KOPT-K1 (cell line): ENCODE measurements around the gene DOK7.

Experiments used
- H3K27ac ChIP-seq: fragments of 200-600 bp; sonication (generic); 2 replicates; pipeline ENCODE4 v1.5.1; 2016; ENCODE audit warnings: antibody characterized with exemption, mild to moderate bottlenecking, low read depth, low read length; ENCODE audit not compliant: poor library complexity, severe bottlenecking
- H3K36me3 ChIP-seq: fragments of 200-600 bp; sonication (generic); 2 replicates; pipeline ENCODE4 v1.5.1; 2017; ENCODE audit warnings: antibody characterized with exemption, mild to moderate bottlenecking, low read length, moderate library complexity; ENCODE audit not compliant: insufficient read depth
- H3K9me3 ChIP-seq: fragments of 200-600 bp; sonication (generic); 2 replicates; pipeline ENCODE4 v1.5.1; 2017; ENCODE audit warnings: antibody characterized with exemption, low read length, mild to moderate bottlenecking; ENCODE audit not compliant: insufficient read depth, poor library complexity, severe bottlenecking

Gene DOK7

DNA sequence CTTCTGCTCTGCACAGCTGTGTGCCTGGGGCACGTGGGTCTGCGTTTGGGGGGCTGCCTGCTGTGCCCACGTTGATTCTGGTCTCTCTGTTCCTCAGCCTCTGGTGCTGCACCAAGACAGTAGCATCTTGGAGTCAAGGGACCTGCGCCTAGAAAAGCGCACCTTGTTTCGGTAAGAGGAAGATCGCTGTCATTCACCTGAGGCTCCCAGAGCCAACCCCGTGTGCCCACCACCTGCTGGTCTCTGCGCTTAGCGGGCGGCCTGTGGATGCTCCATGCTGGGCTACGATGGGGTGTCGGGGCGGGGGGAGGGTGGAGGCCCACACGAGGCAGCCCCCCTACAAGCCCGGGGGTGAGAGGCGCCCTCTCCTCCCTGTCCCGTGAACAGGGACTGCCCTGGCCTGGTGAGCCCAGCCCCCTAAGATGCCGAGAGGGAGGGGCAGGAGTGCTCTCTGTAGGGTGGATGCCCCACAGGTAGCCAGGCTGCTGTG, 40.3 kb upstream of the DOK7 start:
- H3K9me3 ChIP-seq: no peaks in the 10 kb centered on the region
- no peaks in the 10 kb centered on the region for H3K36me3 ChIP-seq
- no peak overlapping the region for H3K27ac ChIP-seq

DNA sequence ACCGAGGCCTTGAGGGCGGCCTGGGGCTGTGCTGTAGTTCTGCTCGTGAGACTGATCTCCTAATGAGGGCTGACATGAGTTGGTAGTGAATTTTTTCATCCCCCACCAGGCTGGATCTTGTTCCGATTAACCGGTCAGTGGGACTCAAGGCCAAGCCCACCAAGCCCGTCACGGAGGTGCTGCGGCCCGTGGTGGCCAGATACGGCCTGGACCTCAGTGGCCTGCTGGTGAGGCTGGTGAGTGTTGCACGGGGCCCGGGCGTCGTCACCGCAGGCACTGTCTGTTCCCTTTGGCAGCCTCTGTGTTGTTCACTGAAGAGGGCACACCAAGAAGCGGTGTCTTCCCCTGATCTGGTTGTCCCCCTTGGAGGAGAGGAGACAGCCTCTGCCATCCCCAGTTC, 39.7 kb upstream of the DOK7 start:
- no peaks in the 10 kb centered on the region for H3K36me3 ChIP-seq
- H3K27ac ChIP-seq: no peak overlapping the region

DNA sequence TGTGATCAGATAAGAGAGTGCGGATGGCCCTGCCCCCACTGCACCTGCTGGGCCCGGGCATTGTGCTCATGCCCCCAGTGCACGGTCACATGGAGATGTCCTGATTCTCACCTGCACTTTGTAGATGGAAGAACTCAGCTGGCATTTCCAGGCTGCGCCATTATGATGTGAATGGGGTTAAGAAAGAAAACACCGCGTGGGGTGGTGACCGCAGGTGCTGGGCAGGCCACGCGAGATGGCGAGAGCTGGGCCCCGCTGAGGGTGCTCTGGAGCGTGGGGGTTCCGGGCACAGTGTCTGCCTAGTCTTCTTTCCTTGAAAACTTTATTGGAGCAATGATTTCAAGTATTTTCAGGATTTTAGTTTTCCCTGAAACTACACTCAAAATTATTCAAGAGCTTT, 39.2 kb upstream of the DOK7 start:
- H3K36me3 ChIP-seq: no peaks in the 10 kb centered on the region
- no peak overlapping the region for H3K27ac ChIP-seq
- H3K9me3 ChIP-seq: no peaks in the 10 kb centered on the region

More for the DNA sequence above, 39.7 kb upstream of the DOK7 start:
- H3K9me3 ChIP-seq: no peaks in the 10 kb centered on the region

DNA sequence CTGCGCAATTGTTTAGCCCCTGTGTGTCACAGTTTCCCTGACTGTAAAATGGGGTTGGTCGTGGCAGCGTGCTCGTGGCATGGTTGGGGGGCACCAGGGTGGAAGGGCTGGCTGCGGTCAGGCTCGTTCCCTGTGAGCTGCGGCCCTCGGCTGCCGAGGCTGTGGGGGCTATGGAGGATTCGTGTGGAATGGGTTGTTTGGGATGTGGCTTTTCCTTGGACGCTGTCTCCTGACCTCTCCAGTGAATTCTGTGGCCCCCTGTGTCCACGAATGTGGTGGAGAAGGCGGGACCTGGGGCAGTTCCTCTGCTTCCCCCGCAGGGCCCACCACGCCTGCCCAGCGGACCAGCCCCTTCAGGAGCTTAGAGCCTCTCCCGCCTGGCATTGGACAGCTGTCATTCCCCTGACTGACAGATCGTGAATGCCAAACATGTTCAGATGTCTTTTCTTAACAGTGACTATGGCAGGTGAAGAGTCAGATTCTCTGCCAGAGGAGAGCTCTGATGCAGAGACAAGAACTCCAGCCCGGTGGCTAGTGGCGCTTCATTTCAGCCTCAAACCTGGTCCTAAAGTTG, 38.5 kb upstream of the DOK7 start:
- Histone ChIP-seq H3K36me3 (no peaks in the 10 kb centered on the region), H3K27ac (no peak overlapping the region), H3K9me3 (no peaks in the 10 kb centered on the region)

DNA sequence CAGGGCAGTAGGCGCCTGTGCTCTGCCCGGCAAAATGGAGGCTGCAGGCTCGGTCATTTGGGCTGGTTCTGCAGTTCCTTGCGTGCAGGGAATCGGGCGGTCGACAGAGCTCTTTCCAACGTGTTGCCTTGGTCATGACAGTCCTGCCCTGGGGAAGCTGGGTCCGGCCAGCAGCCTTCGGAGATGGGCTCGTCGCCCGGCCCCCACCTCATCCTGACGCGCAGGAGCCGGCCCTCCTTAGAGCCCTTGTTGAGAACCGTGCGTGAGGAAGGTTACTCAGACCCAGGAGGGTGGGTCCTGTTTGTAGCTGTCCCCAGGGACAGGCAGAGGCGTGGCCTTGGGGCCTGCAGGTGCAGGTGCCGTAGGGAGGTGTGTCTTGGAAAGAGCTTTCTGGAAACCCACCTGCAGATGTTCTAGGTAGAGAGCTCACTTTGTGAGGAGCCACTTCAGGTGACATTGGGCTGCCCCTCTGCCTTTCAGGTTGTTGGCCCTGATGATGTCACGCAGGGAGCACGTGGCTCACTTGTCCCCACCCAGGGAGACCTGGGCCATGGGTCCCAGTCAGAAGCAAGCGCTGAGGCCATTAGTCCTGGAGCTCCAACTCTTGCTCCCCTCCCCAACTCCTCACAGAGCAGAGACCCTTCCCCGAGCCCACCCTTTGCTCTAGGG, 36.5 kb upstream of the DOK7 start:
- Histone ChIP-seq H3K9me3 (no peaks in the 10 kb centered on the region), H3K27ac (no peak overlapping the region), H3K36me3 (no peaks in the 10 kb centered on the region)

DNA sequence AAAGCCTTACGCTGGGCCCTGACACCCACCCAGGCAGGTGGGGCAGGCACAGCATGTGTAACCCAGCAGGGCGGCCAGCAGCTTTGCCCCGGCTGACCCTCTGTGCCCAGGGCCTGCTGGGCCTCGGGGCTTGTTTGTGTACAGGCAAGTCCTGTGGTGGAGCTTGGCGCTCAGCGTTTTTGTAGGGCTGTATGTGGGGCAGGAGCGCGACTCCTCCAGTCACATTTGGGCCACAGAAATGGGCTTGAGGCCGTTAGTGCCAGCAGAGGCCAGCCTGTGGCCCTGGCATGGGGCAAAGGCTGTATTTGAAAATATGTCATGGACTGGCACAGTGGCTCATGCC, 36.0 kb upstream of the DOK7 start:
- Histone ChIP-seq H3K9me3 (no peaks in the 10 kb centered on the region), H3K27ac (no peak overlapping the region), H3K36me3 (no peaks in the 10 kb centered on the region)

DNA sequence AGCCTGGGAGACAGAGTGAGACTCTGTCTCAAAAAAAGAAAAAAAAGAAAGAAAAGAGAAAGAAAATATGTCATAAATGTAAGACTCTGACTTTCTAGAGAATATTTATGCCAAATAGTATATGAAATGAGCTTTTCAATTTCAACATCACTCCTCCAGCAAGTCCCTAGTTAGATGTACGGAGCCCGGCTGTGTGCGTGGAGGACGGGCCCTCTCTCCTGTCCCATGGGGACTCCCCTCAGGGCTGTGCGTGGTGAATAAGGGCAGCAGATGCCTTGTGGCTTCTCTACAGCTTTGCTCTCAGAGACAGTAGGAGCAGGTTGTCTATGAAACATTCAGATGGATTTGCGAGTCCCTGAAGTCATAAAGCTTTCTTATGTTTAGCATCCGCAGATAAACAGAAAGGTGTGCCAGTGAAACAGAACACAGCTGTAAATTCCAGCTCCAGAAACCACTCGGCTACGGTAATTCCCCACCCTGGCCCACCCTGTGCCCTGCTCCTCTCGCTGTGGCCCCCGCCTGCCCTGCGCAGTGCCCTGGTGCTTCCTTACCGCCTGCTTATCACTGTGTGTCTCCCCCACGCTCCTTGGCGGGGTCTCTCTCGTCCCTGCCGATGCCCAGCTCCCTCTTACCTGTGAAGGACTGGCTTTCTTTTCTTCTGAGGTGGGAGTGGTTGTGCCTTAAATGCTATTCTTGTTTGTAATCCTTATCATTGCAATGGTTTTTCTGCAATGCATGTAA, 35.2 kb upstream of the DOK7 start:
- Histone ChIP-seq H3K27ac (no peak overlapping the region), H3K36me3 (no peaks in the 10 kb centered on the region)

DNA sequence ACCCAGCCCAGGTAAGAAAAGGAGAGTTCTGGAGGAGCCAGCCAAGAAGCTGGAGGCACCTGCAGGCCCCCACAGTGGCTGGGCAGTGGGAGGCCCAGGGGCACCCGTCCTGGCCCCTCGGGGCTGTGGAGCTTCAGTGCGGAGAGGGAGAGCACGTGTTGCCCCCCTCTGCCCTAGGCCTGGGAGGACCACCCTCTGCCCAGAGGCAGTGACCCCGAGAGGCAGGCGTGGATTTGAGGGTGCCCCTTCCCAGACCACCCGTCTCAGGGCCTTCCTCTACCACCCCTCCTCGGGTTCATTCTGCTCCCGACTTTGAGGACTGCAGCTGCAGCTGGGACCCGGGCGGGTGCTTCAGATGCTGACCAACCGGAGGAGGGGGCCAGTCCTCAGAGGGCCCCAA, 33.5 kb upstream of the DOK7 start:
- no peaks in the 10 kb centered on the region for H3K36me3 ChIP-seq
- no peaks in the 10 kb centered on the region for H3K9me3 ChIP-seq
- no peak overlapping the region for H3K27ac ChIP-seq

More for the DNA sequence above, 35.2 kb upstream of the DOK7 start:
- no peaks in the 10 kb centered on the region for H3K9me3 ChIP-seq

DNA sequence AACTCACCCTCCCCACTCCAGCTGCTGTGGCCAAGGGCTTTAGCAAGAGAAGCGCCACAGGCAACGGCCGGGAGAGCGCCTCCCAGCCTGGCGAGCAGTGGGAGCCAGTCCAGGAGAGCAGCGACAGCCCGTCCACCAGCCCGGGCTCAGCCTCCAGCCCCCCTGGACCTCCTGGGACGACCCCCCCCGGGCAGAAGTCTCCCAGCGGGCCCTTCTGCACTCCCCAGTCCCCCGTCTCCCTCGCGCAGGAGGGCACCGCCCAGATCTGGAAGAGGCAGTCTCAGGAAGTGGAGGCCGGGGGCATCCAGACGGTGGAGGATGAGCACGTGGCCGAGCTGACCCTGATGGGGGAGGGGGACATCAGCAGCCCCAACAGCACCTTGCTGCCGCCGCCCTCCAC, 32.6 kb upstream of the DOK7 start:
- Histone ChIP-seq H3K9me3 (no peaks in the 10 kb centered on the region), H3K36me3 (no peaks in the 10 kb centered on the region), H3K27ac (no peak overlapping the region)

DNA sequence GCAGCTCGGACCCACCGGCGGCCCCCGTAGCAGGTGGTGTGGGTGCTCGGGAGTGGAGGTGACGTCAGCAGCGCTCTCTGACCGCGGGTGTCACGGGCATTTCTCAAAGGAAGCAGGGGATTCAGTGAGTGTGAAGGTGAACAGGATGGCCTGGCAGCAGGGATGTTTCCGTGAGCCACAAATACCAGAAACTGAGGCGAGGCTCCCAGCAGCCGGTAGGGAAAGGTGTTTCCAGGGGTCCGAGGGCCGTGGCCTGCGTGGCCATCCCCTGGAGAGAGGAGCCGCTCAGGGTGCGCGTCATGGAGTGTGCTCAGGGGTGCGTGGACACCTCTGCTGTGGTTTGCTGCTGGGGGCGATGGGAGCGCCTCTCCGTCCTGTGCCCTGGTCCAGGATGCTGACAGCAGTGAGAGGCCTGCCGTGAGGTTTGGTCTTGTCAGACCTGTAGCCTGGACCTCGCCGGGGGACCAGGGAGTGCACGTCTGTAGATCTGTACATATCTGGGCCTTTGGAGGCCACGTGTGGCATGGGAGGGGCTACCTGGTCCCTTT, 31.6 kb upstream of the DOK7 start:
- H3K36me3 ChIP-seq: no peaks in the 10 kb centered on the region
- no peak overlapping the region for H3K27ac ChIP-seq
- no peaks in the 10 kb centered on the region for H3K9me3 ChIP-seq

DNA sequence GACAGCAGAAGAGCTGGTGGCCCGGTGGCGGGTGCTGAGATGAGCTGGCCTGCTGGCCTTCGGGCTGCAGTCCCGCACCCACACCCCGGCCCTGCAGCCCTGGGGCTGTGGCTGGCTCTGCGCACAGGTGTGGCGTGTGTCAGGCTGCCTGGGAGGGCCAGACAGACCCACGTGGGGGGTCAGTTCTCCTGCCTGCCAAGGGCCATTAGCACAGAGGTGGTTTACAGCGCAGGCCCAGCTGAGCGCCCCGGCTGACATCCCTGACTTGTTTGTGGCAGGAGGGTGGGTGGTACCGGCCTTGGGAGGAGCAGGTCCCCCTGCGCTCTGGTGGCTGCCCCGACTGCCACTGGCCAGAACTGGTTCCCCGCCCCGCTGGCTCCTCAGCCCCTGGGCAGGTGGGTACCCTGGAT, 30.7 kb upstream of the DOK7 start:
- no peak overlapping the region for H3K27ac ChIP-seq
- H3K9me3 ChIP-seq: no peaks in the 10 kb centered on the region
- H3K36me3 ChIP-seq: no peaks in the 10 kb centered on the region

DNA sequence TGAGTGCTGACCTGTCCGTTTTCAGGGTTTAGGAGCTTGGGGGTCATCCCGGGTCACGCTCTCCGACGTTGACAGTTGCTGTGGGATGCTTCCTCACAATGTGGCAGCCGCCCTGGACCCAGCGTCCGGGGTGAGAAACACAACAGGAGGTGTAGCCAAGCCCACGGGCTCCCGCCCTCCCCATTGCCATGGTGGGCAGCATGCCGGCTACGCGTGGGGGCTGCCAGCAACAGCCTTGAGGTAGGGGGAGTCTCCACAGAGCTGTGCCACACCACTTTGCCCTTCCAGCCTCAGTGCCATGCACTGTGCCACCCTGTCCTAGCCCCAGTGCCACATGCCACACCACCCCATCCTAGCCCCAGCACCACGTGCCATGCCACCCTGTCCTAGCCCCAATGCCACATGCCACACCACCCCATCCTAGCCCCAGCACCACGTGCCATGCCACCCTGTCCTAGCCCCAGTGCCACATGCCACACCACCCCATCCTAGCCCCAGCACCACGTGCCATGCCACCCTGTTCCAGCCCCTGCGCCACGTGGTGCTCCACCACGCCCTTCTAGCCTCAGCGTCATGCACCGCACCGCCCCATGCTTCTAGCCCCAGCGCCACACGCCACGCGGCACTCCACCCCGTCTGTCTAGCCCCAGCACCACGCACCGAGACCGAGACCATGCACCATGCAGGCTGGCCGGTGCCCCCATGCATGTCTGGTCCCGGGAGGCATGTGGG, 29.8 kb upstream of the DOK7 start:
- Histone ChIP-seq H3K36me3 (no peaks in the 10 kb centered on the region), H3K27ac (no peak overlapping the region), H3K9me3 (no peaks in the 10 kb centered on the region)

DNA sequence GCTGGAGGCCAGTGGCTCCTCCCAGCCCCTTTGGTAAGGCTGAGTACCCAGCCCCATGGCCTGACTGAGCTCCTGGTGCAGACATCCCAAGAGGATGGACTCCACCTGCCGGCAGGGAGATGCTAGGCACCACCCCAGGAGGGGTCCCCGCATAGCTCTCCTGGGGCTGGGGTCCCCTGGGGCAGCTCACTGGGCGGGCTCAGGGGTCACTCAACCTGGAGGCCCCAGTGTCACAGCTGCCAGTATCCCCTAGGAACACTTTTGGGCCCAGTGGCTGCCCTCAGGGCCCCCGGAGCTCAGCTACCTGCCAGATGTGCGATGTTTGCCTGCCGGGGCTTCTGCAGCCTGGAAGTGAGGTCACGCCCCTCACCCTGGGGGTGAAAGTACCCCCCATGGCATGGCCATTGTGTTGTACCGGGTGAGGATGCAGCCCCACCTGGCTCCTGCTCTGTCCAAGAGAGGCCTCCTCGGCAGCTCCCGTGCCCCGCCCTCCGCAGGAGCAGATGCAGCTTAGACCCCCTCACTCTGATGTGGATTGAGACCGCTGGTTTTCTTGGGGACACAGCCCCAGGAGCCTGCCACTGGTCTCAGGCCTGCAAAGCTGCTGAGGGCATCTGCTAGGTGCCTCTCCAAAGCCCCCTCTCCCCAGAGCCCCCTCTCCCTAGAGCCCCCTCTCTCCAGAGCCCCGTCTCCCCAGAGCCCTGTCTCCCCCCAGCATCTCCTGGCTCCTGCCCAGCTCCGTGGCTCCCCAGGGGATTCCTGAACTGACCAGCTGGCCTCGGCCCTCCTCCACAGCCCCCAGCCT, 28.0 kb upstream of the DOK7 start:
- Histone ChIP-seq H3K36me3 (no peaks in the 10 kb centered on the region), H3K27ac (no peak overlapping the region), H3K9me3 (no peaks in the 10 kb centered on the region)

DNA sequence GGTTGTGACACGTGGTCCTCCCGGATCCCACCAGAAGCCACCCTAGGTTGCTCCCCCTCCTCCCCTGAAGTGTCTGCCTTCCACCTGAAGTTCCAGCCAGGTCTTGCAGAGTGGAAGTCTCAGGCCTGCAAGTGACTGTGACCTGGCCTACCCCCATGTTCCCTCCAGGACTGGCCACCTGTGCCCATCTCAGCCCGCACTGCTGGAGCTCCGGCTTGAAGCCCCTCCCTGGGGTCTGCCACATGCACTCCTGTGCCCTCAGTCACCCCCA, 27.5 kb upstream of the DOK7 start:
- H3K36me3 ChIP-seq: no peaks in the 10 kb centered on the region
- no peak overlapping the region for H3K27ac ChIP-seq
- H3K9me3 ChIP-seq: no peaks in the 10 kb centered on the region
